ENCODE data around the gene SSRP1.

SSRP1 gene

GRCh38 chr11:57363131-57364080 lies 27.7 kb upstream of the SSRP1 start:
- no peak for TF ChIP-seq CTCF (IDR thresholded peaks at IDR 0.05)

GRCh38 chr11:57361926-57362325 lies 26.2 kb upstream of the SSRP1 start:
- no peak for TF ChIP-seq CTCF (IDR thresholded peaks at IDR 0.05)

- no peak for TF ChIP-seq CTCF (IDR thresholded peaks at IDR 0.05)
These were observed 25.3 kb upstream of the SSRP1 start for GRCh38 chr11:57360991-57361390.

GRCh38 chr11:57359896-57360690 lies 24.4 kb upstream of the SSRP1 start:
- no peak for TF ChIP-seq CTCF (IDR thresholded peaks at IDR 0.05)

- TF ChIP-seq CTCF (IDR thresholded peaks at IDR 0.05) = no peak
These were observed 23.7 kb upstream of the SSRP1 start for GRCh38 chr11:57359396-57359795.

- TF ChIP-seq CTCF (IDR thresholded peaks at IDR 0.05) = no peak
These were observed 23.3 kb upstream of the SSRP1 start for GRCh38 chr11:57358991-57359390.

- no peak for TF ChIP-seq CTCF (IDR thresholded peaks at IDR 0.05)
These were observed 22.9 kb upstream of the SSRP1 start for GRCh38 chr11:57358543-57358961.

Measured in LNCAP (cell line).